Gastrocnemius medialis (tissue), 4 donors: ENCODE results near the gene COX4I1. TPM values are rescaled to one million over a fixed set of nuclear protein-coding genes. Genes with fewer than 3 reads are reported as not detected.

Source experiments
- ATAC-seq, 2 donors: fragments of 150-250 bp; one replicate each; pipeline ENCODE4 v1.9.1; 2016
- DNase-seq, 2 donors: peaks; one replicate each; pipeline ENCODE4 v3.0.0-alpha.2; 2019
- H3K27ac ChIP-seq, 4 donors: fragments of 200-600 bp; sonication (generic); 1 replicate in 1 of 4; 2 replicates in 3 of 4; pipeline ENCODE4 v1.5.1; 2016 to 2018; ENCODE audit warnings: mild to moderate bottlenecking in 2 of 4, moderate library complexity in 1 of 4
- H3K27me3 ChIP-seq, 3 donors: fragments of 200-600 bp; sonication (generic) in 2 of 3; 1 replicate in 1 of 3; 2 replicates in 2 of 3; pipeline versions ENCODE4 v1.5.1 to v1.6.0; 2016 to 2019; ENCODE audit warnings: mild to moderate bottlenecking in 1 of 3, moderate library complexity in 1 of 3
- H3K36me3 ChIP-seq, 2 donors: fragments of 200-600 bp; sonication (generic) in 1 of 2; one replicate each; pipeline ENCODE4 v1.5.1; 2017 to 2018
- H3K4me1 ChIP-seq, 2 donors: fragments of 200-600 bp; sonication (generic) in 1 of 2; one replicate each; pipeline ENCODE4 v1.5.1; 2016 to 2017; ENCODE audit warnings: mild to moderate bottlenecking in 2 of 2
- H3K4me3 ChIP-seq, 4 donors: fragments of 200-600 bp; sonication (generic) in 3 of 4; 1 replicate in 1 of 4; 2 replicates in 3 of 4; pipeline ENCODE4 v1.5.1; 2016 to 2019; ENCODE audit warnings: mild to moderate bottlenecking in 2 of 4
- H3K9me3 ChIP-seq, 3 donors: fragments of 200-600 bp; sonication (generic) in 2 of 3; 1 replicate in 1 of 3; 2 replicates in 2 of 3; pipeline ENCODE4 v1.5.1; 2016 to 2019
- POLR2A ChIP-seq, 2 donors: fragments of 450-650 bp; IDR thresholded peaks; one replicate each; pipeline ENCODE4 v1.6.1; 2017; ENCODE audit warnings: antibody characterized with exemption in 2 of 2, mild to moderate bottlenecking in 2 of 2, moderate library complexity in 2 of 2
- in situ Hi-C, 4 donors: fragments of 200-750 bp; cut with MboI; loops; one replicate each; pipeline versions ENCODE4 v1.15.0 to v1.8.0; 2017; ENCODE audit warnings: low sequenced_read_pairs in 4 of 4
- intact Hi-C: fragments of 100-400 bp; cut with DNase I; formaldehyde crosslinking; loops from one replicate; pipeline ENCODE4 v1.15.1; 2023; ENCODE audit warnings: low total_unique reads
- total RNA-seq, 4 donors: library from RNA; depleted of rRNA; stranded (reverse); fragments of >200 nt; gene quantifications; one replicate each; pipeline versions ENCODE4 v1.1.0 to v1.2.3, GENCODE V29; 2016
- TF ChIP-seq, protein P1 (sequence below), 5 experiments: fragments of 450-650 bp in 3 of 5; fragments of 200-600 bp in 2 of 5; sonication (generic) in 2 of 5; IDR thresholded peaks in 4 of 5; conservative IDR thresholded peaks in 1 of 5; 1 replicate in 4 of 5; 2 replicates in 1 of 5; pipeline ENCODE4 v1.5.1; 2016 to 2019; ENCODE audit warnings: antibody characterized with exemption in 5 of 5, mild to moderate bottlenecking in 3 of 5, moderate library complexity in 3 of 5

Gene COX4I1
- total RNA-seq, 4 donors from 2014 or later = 666 to 782 (median 689) TPM

DNA sequence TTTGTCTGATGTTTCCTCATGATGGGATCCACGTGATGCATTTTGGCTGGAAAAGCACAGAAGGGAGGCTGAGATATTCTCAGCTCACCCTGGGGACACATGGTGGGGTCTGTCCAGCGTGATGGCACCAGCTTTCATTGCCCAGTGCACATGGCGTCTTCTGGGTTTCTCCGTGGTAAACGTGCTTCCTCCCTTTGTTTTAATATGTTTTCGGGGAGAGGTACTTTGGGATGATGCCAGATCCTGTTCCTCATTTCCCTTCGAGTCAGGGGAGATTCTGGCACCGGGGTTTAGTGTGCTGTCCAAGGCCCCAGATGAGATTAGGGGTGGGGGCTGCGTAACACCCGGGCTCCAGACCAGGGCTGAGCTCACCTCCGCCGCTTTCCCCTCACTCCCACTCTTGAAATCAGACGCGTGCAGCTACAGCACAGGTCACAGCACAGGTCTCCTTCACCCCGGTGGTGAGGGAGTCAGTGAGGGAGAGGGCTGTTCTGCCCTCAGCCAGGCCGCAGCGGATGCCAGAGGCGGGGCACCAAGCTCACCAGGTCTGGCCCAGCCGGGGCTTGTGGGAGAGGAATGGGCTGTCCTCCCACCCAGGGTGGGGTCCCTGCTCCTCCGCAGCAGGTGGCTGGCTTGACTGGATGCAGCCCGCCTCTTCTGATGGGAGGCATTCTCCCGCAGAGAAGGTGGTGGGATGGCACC is 33.9 kb downstream of the COX4I1 start:
- Histone ChIP-seq H3K4me1 (no peaks in the 10 kb centered on the region), H3K4me3 (no peak overlapping the region), H3K9me3 (no peaks in the 10 kb centered on the region), H3K27me3 (peaks cover 24 to 37% (median 28%) of the 10 kb centered on the region in 3 donors), H3K36me3 (no peaks in the 10 kb centered on the region), H3K27ac (no peak overlapping the region)
- intact Hi-C loops (no loop called here), in situ Hi-C loops (loop anchor here in 1 of 4 donors (25.0 kb wide), 1 partner anchor 679 kb away; the partner anchor contains the start of gene FOXF1)
- DNase-seq (no peak), ATAC-seq (no peak)
- TF ChIP-seq, protein P1, sequence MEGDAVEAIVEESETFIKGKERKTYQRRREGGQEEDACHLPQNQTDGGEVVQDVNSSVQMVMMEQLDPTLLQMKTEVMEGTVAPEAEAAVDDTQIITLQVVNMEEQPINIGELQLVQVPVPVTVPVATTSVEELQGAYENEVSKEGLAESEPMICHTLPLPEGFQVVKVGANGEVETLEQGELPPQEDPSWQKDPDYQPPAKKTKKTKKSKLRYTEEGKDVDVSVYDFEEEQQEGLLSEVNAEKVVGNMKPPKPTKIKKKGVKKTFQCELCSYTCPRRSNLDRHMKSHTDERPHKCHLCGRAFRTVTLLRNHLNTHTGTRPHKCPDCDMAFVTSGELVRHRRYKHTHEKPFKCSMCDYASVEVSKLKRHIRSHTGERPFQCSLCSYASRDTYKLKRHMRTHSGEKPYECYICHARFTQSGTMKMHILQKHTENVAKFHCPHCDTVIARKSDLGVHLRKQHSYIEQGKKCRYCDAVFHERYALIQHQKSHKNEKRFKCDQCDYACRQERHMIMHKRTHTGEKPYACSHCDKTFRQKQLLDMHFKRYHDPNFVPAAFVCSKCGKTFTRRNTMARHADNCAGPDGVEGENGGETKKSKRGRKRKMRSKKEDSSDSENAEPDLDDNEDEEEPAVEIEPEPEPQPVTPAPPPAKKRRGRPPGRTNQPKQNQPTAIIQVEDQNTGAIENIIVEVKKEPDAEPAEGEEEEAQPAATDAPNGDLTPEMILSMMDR (IDR thresholded peaks at IDR 0.05 in 4 of 5, conservative IDR thresholded peaks at IDR 0.05 in 1 of 5) = no peak
- TF ChIP-seq POLR2A (IDR thresholded peaks at IDR 0.05) = no peak

DNA sequence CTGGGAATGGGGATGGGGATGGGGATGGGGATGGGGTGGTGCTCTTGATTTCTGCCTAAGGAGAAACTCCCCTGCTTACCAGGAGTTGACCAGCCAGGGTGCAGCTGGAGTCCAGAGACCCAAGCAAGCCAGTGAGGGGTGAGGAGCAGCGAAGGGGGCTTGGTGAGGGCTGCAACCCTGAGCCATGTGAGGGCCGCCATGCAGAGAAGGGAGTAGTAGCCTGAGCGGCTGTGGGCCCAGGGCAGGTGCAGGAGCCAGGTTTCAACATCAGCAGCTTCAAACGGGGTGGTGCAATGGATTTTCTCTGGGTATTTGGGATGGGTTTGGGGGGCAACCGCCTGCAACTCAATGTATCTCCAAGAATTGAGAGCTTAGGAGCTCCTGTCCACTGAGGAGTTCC is 35.2 kb downstream of the COX4I1 start:
- H3K9me3 ChIP-seq = no peaks in the 10 kb centered on the region
- in situ Hi-C loops = loop anchor here in 1 of 4 donors (25.0 kb wide), 1 partner anchor 678 kb away; the partner anchor contains the start of gene FOXF1
- TF ChIP-seq, protein P1 (IDR thresholded peaks at IDR 0.05 in 4 of 5, conservative IDR thresholded peaks at IDR 0.05 in 1 of 5) = no peak
- TF ChIP-seq POLR2A (IDR thresholded peaks at IDR 0.05) = no peak
- intact Hi-C loops = no loop called here
- DNase-seq (no peak), ATAC-seq (no peak)
- no peaks in the 10 kb centered on the region for H3K36me3 ChIP-seq
- peaks cover 24 to 35% (median 28%) of the 10 kb centered on the region in 3 donors for H3K27me3 ChIP-seq
- H3K4me1 ChIP-seq = no peaks in the 10 kb centered on the region
- no peak overlapping the region for H3K27ac ChIP-seq
- H3K4me3 ChIP-seq = no peak overlapping the region

DNA sequence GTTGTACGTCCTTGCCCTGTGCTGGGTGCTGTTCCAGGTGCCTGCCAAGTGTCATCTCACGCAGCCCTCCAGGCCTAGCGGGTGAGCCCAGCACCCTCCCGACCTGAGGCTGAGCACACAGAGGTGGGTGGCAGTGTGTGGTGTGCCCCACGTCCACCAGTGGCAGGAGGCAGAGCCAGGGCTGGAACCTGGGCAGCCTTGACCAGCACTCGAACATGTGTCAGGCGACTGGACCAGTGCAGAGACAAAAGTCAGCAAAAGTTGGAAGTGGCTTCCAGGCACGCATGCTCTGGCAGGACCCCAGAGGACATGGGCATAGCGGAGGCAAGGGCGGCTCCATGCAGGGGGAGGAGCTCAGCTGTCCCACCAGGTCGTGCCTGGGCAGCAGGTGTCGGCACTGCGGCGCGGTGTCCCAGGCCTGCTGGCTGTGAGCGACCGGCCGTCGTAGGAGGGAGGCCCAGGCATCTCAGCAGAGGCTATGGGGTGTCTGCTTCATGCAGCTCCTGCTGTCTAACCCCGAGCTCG is 35.8 kb downstream of the COX4I1 start:
- ATAC-seq (no peak), DNase-seq (no peak)
- no peak overlapping the region for H3K27ac ChIP-seq
- in situ Hi-C loops (loop anchor here in 1 of 4 donors (25.0 kb wide), 1 partner anchor 677 kb away; the partner anchor contains the start of gene FOXF1), intact Hi-C loops (no loop called here)
- H3K4me1 ChIP-seq = no peaks in the 10 kb centered on the region
- TF ChIP-seq POLR2A (IDR thresholded peaks at IDR 0.05) = no peak
- TF ChIP-seq, protein P1 (IDR thresholded peaks at IDR 0.05 in 4 of 5, conservative IDR thresholded peaks at IDR 0.05 in 1 of 5) = no peak
- H3K4me3 ChIP-seq = no peak overlapping the region
- no peaks in the 10 kb centered on the region for H3K36me3 ChIP-seq
- H3K9me3 ChIP-seq = no peaks in the 10 kb centered on the region
- H3K27me3 ChIP-seq = peaks cover 22 to 31% (median 23%) of the 10 kb centered on the region in 3 donors

DNA sequence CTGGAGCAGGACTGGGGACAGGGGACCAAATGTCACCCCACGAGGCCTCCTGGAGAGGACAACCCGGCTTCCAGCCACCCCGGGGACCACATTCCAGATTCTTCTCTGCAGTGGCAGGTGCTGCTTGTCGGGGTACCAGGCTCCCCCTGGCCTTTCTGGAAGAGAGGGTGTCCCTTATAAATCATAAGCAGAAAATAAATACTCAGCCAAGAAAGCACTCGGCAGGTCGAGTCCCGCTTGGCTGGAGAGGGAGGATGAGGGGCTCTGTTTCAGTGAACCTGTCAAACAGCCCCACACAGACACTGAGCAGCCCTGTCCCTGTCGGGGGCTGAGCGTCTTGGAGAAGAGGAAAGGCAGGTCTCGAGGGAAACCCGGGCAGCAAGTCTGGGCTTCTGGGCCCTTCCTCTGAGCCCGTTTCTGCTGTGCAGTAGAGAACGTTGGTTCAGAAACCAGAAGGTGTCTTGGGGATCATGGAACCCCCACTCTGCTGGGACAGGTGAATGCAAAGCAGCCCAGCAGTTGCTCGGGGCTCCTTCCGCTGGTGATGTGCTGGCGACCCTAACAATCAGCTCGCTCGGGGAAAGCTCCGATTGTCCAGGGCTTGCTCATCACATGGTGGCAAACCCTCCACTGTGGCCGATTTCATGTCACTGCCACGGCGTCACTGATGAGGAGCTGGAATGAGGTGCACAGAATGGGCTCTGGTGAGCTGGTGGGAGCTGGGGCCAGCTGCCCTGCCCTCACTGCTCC is 36.6 kb downstream of the COX4I1 start:
- H3K27me3 ChIP-seq = peaks cover 21 to 24% (median 22%) of the 10 kb centered on the region in 3 donors
- in situ Hi-C loops (loop anchor here in 1 of 4 donors (25.0 kb wide), 1 partner anchor 676 kb away; the partner anchor contains the start of gene FOXF1), intact Hi-C loops (no loop called here)

More for the DNA sequence above, 36.6 kb downstream of the COX4I1 start:
- DNase-seq (no peak), ATAC-seq (no peak)
- TF ChIP-seq, protein P1 (IDR thresholded peaks at IDR 0.05 in 4 of 5, conservative IDR thresholded peaks at IDR 0.05 in 1 of 5) = no peak
- no peak for TF ChIP-seq POLR2A (IDR thresholded peaks at IDR 0.05)
- no peaks in the 10 kb centered on the region for H3K36me3 ChIP-seq
- H3K4me3 ChIP-seq = no peak overlapping the region
- no peaks in the 10 kb centered on the region for H3K4me1 ChIP-seq
- no peaks in the 10 kb centered on the region for H3K9me3 ChIP-seq
- H3K27ac ChIP-seq = no peak overlapping the region
